Parathyroid adenoma (tissue), 2 donors: ENCODE results near the gene KAZN.

ENCODE experiments used
- H2AFZ ChIP-seq: fragments of 300-600 bp; sonication (generic); one replicate; pipeline ENCODE4 v1.7.0; 2017; ENCODE audit warnings: antibody characterized with exemption, mild to moderate bottlenecking
- H3K27ac ChIP-seq: fragments of 300-600 bp; sonication (generic); one replicate; pipeline ENCODE4 v1.7.0; 2017
- H3K27me3 ChIP-seq: fragments of 300-600 bp; sonication (generic); one replicate; pipeline ENCODE4 v1.7.0; 2017; ENCODE audit warnings: low read length; ENCODE audit not compliant: control insufficient read depth, insufficient read depth
- H3K36me3 ChIP-seq: fragments of 300-600 bp; sonication (generic); one replicate; pipeline ENCODE4 v1.7.0; 2017; ENCODE audit warnings: low read length; ENCODE audit not compliant: control insufficient read depth, insufficient read depth
- H3K4me1 ChIP-seq: fragments of 300-600 bp; sonication (generic); one replicate; pipeline ENCODE4 v1.7.0; 2017; ENCODE audit warnings: control low read depth
- H3K4me2 ChIP-seq: fragments of 300-600 bp; sonication (generic); one replicate; pipeline ENCODE4 v1.7.0; 2017; ENCODE audit warnings: low read length
- H3K4me3 ChIP-seq: fragments of 300-600 bp; sonication (generic); one replicate; pipeline ENCODE4 v1.7.0; 2017; ENCODE audit warnings: low read depth, low read length
- H3K79me2 ChIP-seq: fragments of 300-600 bp; sonication (generic); one replicate; pipeline ENCODE4 v1.7.0; 2017; ENCODE audit warnings: control low read depth
- H3K9ac ChIP-seq: fragments of 300-600 bp; sonication (generic); one replicate; pipeline ENCODE4 v1.7.0; 2017; ENCODE audit warnings: mild to moderate bottlenecking
- H3K9me3 ChIP-seq: fragments of 300-600 bp; sonication (generic); one replicate; pipeline ENCODE4 v1.7.0; 2017; ENCODE audit warnings: low read length; ENCODE audit not compliant: control insufficient read depth
- CTCF ChIP-seq: fragments of 300-600 bp; sonication (generic); IDR thresholded peaks from one replicate; pipeline ENCODE4 v1.7.0; 2017; ENCODE audit warnings: antibody characterized with exemption, mild to moderate bottlenecking
- donor health status: primary hyperparathyroidism.

KAZN gene

GRCh38 chr1:14937288-14937949 lies 338.9 kb downstream of the KAZN start:
- Histone ChIP-seq H3K9me3 (no peaks in the 10 kb centered on the region), H2AFZ (no peak overlapping the region), H3K9ac (no peak overlapping the region), H3K79me2 (peaks cover 44% of the 10 kb centered on the region), H3K4me1 (peaks cover 36% of the 10 kb centered on the region), H3K4me2 (peak overlapping the region; percentile 27), H3K36me3 (no peaks in the 10 kb centered on the region), H3K27me3 (no peaks in the 10 kb centered on the region), H3K27ac (peak overlapping the region; percentile 42), H3K4me3 (no peak overlapping the region)
- TF ChIP-seq CTCF, result no peak

GRCh38 chr1:14939527-14940284 lies 341.2 kb downstream of the KAZN start:
- H3K9me3 ChIP-seq, result no peaks in the 10 kb centered on the region
- no peak overlapping the region for H2AFZ ChIP-seq
- no peaks in the 10 kb centered on the region for H3K27me3 ChIP-seq
- no peak overlapping the region for H3K9ac ChIP-seq
- no peak for TF ChIP-seq CTCF
- peaks cover 36% of the 10 kb centered on the region for H3K79me2 ChIP-seq
- H3K27ac ChIP-seq, result peak overlapping the region; percentile 49
- H3K4me2 ChIP-seq, result no peak overlapping the region
- H3K4me3 ChIP-seq, result no peak overlapping the region
- no peaks in the 10 kb centered on the region for H3K36me3 ChIP-seq
- H3K4me1 ChIP-seq, result peaks cover 48% of the 10 kb centered on the region

GRCh38 chr1:14940285-14940870 lies 341.9 kb downstream of the KAZN start:
- Histone ChIP-seq H3K36me3 (no peaks in the 10 kb centered on the region), H3K4me2 (no peak overlapping the region), H3K4me3 (no peak overlapping the region), H3K27ac (peak overlapping the region; percentile 49), H3K79me2 (peaks cover 36% of the 10 kb centered on the region), H3K9ac (no peak overlapping the region), H2AFZ (no peak overlapping the region), H3K4me1 (peaks cover 49% of the 10 kb centered on the region), H3K27me3 (no peaks in the 10 kb centered on the region), H3K9me3 (no peaks in the 10 kb centered on the region)
- TF ChIP-seq CTCF, result no peak

- no peak overlapping the region for H2AFZ ChIP-seq
- H3K4me3 ChIP-seq, result no peak overlapping the region
- TF ChIP-seq CTCF, result no peak
- H3K4me2 ChIP-seq, result no peak overlapping the region
- peaks cover 24% of the 10 kb centered on the region for H3K79me2 ChIP-seq
- H3K9me3 ChIP-seq, result no peaks in the 10 kb centered on the region
- peaks cover 54% of the 10 kb centered on the region for H3K4me1 ChIP-seq
- peak overlapping the region; percentile 98 for H3K27ac ChIP-seq
- no peaks in the 10 kb centered on the region for H3K36me3 ChIP-seq
- no peak overlapping the region for H3K9ac ChIP-seq
- no peaks in the 10 kb centered on the region for H3K27me3 ChIP-seq
Measured at GRCh38 chr1:14941864-14942263, 343.4 kb downstream of the KAZN start.
